ENCODE measurements around the gene TNFRSF21.
"Not testable (repeated sequence)": the region's sequence is repeated elsewhere in the genome, so short reads cannot be mapped to it uniquely, and the experiment has no call there.

The TNFRSF21 gene

GRCh38 chr6:47309291-47310130, at the start of gene TNFRSF21:
TSS of gene TNFRSF21 (minus strand) at chr6:47309905. CDS start at chr6:47309511, 394 bp downstream.
- peak; percentile 91 for DNase-seq (ENCODE audit: low spot score)

GRCh38 chr6:47358440-47359225, 48.9 kb upstream of the TNFRSF21 start:
- no peak for DNase-seq (ENCODE audit: low spot score)

- DNase-seq (ENCODE audit: low spot score), result no peak
These were observed 48.1 kb upstream of the TNFRSF21 start for GRCh38 chr6:47357827-47358226.

GRCh38 chr6:47355496-47355895, 45.8 kb upstream of the TNFRSF21 start:
- DNase-seq (ENCODE audit: low spot score), result no peak

GRCh38 chr6:47353871-47354270, 44.2 kb upstream of the TNFRSF21 start:
- DNase-seq (ENCODE audit: low spot score), result no peak

- no peak for DNase-seq (ENCODE audit: low spot score)
These were observed 43.3 kb upstream of the TNFRSF21 start for GRCh38 chr6:47352966-47353365.

GRCh38 chr6:47352194-47352920, 42.7 kb upstream of the TNFRSF21 start:
- DNase-seq (ENCODE audit: low spot score), result peak; percentile 3

GRCh38 chr6:47351621-47352020, 41.9 kb upstream of the TNFRSF21 start:
- no peak for DNase-seq (ENCODE audit: low spot score)

- no peak for DNase-seq (ENCODE audit: low spot score)
These were observed 40.2 kb upstream of the TNFRSF21 start for GRCh38 chr6:47349931-47350330.

- no peak for DNase-seq (ENCODE audit: low spot score)
These were observed 38.7 kb upstream of the TNFRSF21 start for GRCh38 chr6:47348316-47348863.

- no peak for DNase-seq (ENCODE audit: low spot score)
These were observed 36.1 kb upstream of the TNFRSF21 start for GRCh38 chr6:47345761-47346160.

GRCh38 chr6:47344022-47344421, 34.3 kb upstream of the TNFRSF21 start:
- DNase-seq (ENCODE audit: low spot score), result no peak

- DNase-seq (ENCODE audit: low spot score), result no peak
These were observed 33.9 kb upstream of the TNFRSF21 start for GRCh38 chr6:47343600-47343999.

- no peak for DNase-seq (ENCODE audit: low spot score)
These were observed 33.1 kb upstream of the TNFRSF21 start for GRCh38 chr6:47342824-47343223.

- DNase-seq (ENCODE audit: low spot score), result no peak
These were observed 27.8 kb upstream of the TNFRSF21 start for GRCh38 chr6:47337519-47337918.

- DNase-seq (ENCODE audit: low spot score), result no peak
These were observed 26.6 kb upstream of the TNFRSF21 start for GRCh38 chr6:47336334-47336733.

GRCh38 chr6:47335466-47335865, 25.8 kb upstream of the TNFRSF21 start:
- no peak for DNase-seq (ENCODE audit: low spot score)

GRCh38 chr6:47334334-47334733, 24.6 kb upstream of the TNFRSF21 start:
- DNase-seq (ENCODE audit: low spot score), result no peak

- not testable (repeated sequence) for DNase-seq (ENCODE audit: low spot score)
These were observed 18.9 kb upstream of the TNFRSF21 start for GRCh38 chr6:47328606-47329005.

- DNase-seq (ENCODE audit: low spot score), result not testable (repeated sequence)
These were observed 18.4 kb upstream of the TNFRSF21 start for GRCh38 chr6:47328139-47328538.

- DNase-seq (ENCODE audit: low spot score), result no peak
These were observed 14.2 kb upstream of the TNFRSF21 start for GRCh38 chr6:47323887-47324286.

GRCh38 chr6:47323321-47323720, 13.6 kb upstream of the TNFRSF21 start:
- no peak for DNase-seq (ENCODE audit: low spot score)

All from RKO (cell line).